Osteoblast (primary cell): Measurements from ENCODE around the gene OR5D16. TPM values are rescaled to one million over a fixed set of nuclear protein-coding genes. Genes with fewer than 3 reads are reported as not detected.

Experiments
- DNase-seq: peaks from one replicate; pipeline ENCODE4 v3.0.0; 2011; ENCODE audit warnings: low spot score, mixed read lengths; ENCODE audit not compliant: insufficient read length; ENCODE audit errors: missing footprints
- H2AFZ ChIP-seq: 2 replicates; pipeline ENCODE4 v1.6.0; 2011; ENCODE audit warnings: mild to moderate bottlenecking, low read length
- H3K27ac ChIP-seq: 2 replicates; pipeline ENCODE4 v1.5.1; 2011; ENCODE audit warnings: mild to moderate bottlenecking, low read depth, low read length, moderate library complexity
- H3K27me3 ChIP-seq: 2 replicates; pipeline ENCODE4 v1.6.0; 2012; ENCODE audit warnings: mild to moderate bottlenecking, control low read depth, inconsistent platforms, low read length, moderate library complexity; ENCODE audit not compliant: insufficient read depth
- H3K36me3 ChIP-seq: 2 replicates; pipeline ENCODE4 v1.5.1; 2011; ENCODE audit warnings: mild to moderate bottlenecking, low read length, control low read depth, moderate library complexity; ENCODE audit not compliant: insufficient read depth
- H3K4me1 ChIP-seq: 2 replicates; pipeline ENCODE4 v1.5.1; 2011; ENCODE audit warnings: mild to moderate bottlenecking, low read length, control low read depth, moderate library complexity; ENCODE audit not compliant: insufficient read depth
- H3K4me2 ChIP-seq: 2 replicates; pipeline ENCODE4 v1.6.0; 2011; ENCODE audit warnings: mild to moderate bottlenecking, low read length; ENCODE audit not compliant: insufficient read depth
- H3K4me3 ChIP-seq: fragments of 200-600 bp; sonication (generic); 3 replicates; pipeline ENCODE4 v1.5.1; 2012; ENCODE audit warnings: mild to moderate bottlenecking, low read length, inconsistent platforms; ENCODE audit not compliant: insufficient read depth
- H3K79me2 ChIP-seq: 2 replicates; pipeline ENCODE4 v1.6.0; 2012; ENCODE audit warnings: mild to moderate bottlenecking, low read length, control low read depth, inconsistent platforms; ENCODE audit not compliant: insufficient read depth
- H3K9me3 ChIP-seq: 2 replicates; pipeline ENCODE4 v1.5.1; 2011; ENCODE audit warnings: low read depth, low read length, control low read depth
- H4K20me1 ChIP-seq: 2 replicates; pipeline ENCODE4 v1.6.0; 2012; ENCODE audit warnings: mild to moderate bottlenecking, low read length, control low read depth; ENCODE audit not compliant: insufficient read depth
- total RNA-seq: library from RNA; depleted of rRNA; stranded (reverse); fragments of >200 nt; gene quantifications from 2 replicates; pipeline ENCODE4 v1.2.3, GENCODE V29; 2012
- TF ChIP-seq, protein P1 (sequence below): IDR thresholded peaks from 2 replicates; pipeline ENCODE4 v1.5.1; 2011; ENCODE audit warnings: mild to moderate bottlenecking, low read depth, low read length, moderate library complexity; ENCODE audit errors: extremely low read depth

Gene OR5D16
- total RNA-seq, 1 donor, result not detected

DNA sequence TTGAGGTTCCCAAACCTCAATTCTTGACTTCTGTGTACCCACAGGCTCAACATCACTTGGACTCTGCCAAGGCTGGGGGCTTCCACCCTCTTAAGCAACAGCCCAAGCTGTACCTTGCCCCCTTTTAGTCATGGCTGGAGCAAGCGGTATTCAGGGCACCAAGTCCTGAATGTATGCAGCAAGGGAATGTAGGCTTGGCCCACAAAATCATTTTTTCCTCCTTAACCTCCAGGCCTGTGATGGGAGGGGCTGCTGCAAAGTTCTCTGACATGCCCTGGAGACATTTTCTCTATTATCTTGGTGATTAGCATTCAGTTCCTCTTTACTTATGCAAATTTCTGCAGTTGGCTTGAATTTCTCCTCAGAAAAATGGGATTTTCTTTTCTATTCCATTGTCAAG lies 32.3 kb upstream of the OR5D16 start:
- no peaks in the 10 kb centered on the region for H3K79me2 ChIP-seq

DNA sequence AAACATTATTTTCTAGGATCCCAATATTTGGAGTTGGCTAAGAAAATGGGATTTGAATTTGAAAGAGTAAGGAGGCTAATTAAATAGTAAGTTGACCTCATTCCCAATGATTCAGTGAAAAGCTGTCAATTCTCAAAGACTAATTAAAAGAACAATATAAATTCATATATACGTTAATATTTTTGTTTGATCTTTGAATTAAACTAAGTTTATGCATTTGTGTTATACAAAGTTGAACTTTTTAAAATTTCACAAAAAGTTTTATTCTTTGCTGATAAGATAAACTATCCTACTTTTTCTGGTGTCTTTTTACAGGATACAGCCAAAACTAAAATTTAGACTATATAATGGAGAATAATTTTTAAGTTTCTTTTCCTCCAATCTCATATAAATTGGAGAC lies 27.5 kb upstream of the OR5D16 start, which contains the start of gene OR5L1:
Gene OR5L1, plus strand, starts transcription at position 301 of the 400 bp plus-strand sequence. CDS start 100 bp downstream, outside the sequence.
- TF ChIP-seq, protein P1, sequence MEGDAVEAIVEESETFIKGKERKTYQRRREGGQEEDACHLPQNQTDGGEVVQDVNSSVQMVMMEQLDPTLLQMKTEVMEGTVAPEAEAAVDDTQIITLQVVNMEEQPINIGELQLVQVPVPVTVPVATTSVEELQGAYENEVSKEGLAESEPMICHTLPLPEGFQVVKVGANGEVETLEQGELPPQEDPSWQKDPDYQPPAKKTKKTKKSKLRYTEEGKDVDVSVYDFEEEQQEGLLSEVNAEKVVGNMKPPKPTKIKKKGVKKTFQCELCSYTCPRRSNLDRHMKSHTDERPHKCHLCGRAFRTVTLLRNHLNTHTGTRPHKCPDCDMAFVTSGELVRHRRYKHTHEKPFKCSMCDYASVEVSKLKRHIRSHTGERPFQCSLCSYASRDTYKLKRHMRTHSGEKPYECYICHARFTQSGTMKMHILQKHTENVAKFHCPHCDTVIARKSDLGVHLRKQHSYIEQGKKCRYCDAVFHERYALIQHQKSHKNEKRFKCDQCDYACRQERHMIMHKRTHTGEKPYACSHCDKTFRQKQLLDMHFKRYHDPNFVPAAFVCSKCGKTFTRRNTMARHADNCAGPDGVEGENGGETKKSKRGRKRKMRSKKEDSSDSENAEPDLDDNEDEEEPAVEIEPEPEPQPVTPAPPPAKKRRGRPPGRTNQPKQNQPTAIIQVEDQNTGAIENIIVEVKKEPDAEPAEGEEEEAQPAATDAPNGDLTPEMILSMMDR, result no peak

More for the DNA sequence above, 32.3 kb upstream of the OR5D16 start:
- Histone ChIP-seq H3K27ac (no peak overlapping the region), H3K4me3 (no peak overlapping the region), H3K4me1 (no peaks in the 10 kb centered on the region), H4K20me1 (no peaks in the 10 kb centered on the region), H2AFZ (no peak overlapping the region), H3K4me2 (no peak overlapping the region), H3K27me3 (no peaks in the 10 kb centered on the region), H3K9me3 (no peaks in the 10 kb centered on the region), H3K36me3 (no peaks in the 10 kb centered on the region)
- TF ChIP-seq, protein P1, result no peak
- DNase-seq, result no peak

DNA sequence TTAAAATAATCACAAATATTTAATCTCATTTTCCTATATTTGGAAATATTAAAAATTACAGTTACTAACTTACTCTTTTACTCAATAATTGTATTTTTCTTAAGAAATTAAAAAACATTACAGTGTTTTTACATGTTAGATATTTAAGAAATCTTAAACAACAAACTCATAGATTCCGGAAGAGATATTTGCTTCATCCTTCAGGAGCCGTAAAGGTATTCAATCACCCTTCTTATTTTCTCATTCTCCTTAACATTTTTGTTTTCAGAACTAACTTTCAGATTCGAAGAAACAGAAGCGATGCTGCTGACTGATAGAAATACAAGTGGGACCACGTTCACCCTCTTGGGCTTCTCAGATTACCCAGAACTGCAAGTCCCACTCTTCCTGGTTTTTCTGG lies 19.2 kb upstream of the OR5D16 start, which contains the start of gene OR5D18:
Gene OR5D18, plus strand, starts transcription at position 301 of the 400 bp plus-strand sequence. Its CDS starts 0 bp downstream, at position 301.
- H2AFZ ChIP-seq, result no peak within 1 kb of the TSS
- TF ChIP-seq, protein P1, result no peak
- H3K4me2 ChIP-seq, result no peak within 1 kb of the TSS
- H3K4me3 ChIP-seq, result no peak within 1 kb of the TSS
- H3K9me3 ChIP-seq, result peaks cover 4% of the 10 kb centered on the region
- H3K79me2 ChIP-seq, result no peaks in the 10 kb centered on the region
- DNase-seq, result no peak
- H3K27ac ChIP-seq, result no peak within 1 kb of the TSS
- no peaks in the 10 kb centered on the region for H3K36me3 ChIP-seq
- no peaks in the 10 kb centered on the region for H3K4me1 ChIP-seq
- H3K27me3 ChIP-seq, result no peaks in the 10 kb centered on the region
- H4K20me1 ChIP-seq, result no peaks in the 10 kb centered on the region

More for the DNA sequence above, 27.5 kb upstream of the OR5D16 start, which contains the start of gene OR5L1:
- H4K20me1 ChIP-seq, result no peaks in the 10 kb centered on the region
- no peaks in the 10 kb centered on the region for H3K27me3 ChIP-seq
- no peaks in the 10 kb centered on the region for H3K36me3 ChIP-seq
- no peak within 1 kb of the TSS for H3K27ac ChIP-seq
- DNase-seq, result no peak
- H3K4me2 ChIP-seq, result no peak within 1 kb of the TSS
- no peak within 1 kb of the TSS for H3K4me3 ChIP-seq
- H2AFZ ChIP-seq, result no peak within 1 kb of the TSS
- no peaks in the 10 kb centered on the region for H3K4me1 ChIP-seq
- no peaks in the 10 kb centered on the region for H3K79me2 ChIP-seq
- H3K9me3 ChIP-seq, result no peaks in the 10 kb centered on the region

DNA sequence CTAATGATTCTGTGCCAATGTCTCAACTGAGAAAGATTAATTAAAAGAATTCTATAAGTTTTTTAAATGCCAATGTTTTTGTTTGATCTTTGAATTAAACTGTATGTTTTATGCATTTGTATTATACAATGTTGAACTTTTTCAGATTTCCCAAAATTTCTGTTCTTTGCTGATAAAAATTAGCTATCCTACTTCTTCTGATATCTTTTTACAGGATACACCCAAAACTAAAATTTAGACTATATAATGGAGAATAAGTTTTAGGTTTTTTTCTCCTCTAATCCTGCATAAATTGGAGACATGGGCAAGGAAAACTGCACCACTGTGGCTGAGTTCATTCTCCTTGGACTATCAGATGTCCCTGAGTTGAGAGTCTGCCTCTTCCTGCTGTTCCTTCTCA lies 11.6 kb upstream of the OR5D16 start, which contains the start of gene OR5L2:
Gene OR5L2, plus strand, starts transcription at position 301 of the 400 bp plus-strand sequence. Its CDS starts 0 bp downstream, at position 301.
- Histone ChIP-seq H3K36me3 (no peaks in the 10 kb centered on the region), H3K27me3 (no peaks in the 10 kb centered on the region), H2AFZ (no peak within 1 kb of the TSS), H3K27ac (no peak within 1 kb of the TSS), H3K4me1 (no peaks in the 10 kb centered on the region), H3K9me3 (no peaks in the 10 kb centered on the region), H3K4me2 (no peak within 1 kb of the TSS), H3K79me2 (no peaks in the 10 kb centered on the region), H4K20me1 (no peaks in the 10 kb centered on the region), H3K4me3 (no peak within 1 kb of the TSS)
- TF ChIP-seq, protein P1, result no peak
- no peak for DNase-seq
